BLaER1 treated with 17β-estradiol and CSF1 and Interleukin-3, amounts not matched to agents 10 nM and 100 nM (cell line): ENCODE results near the gene INF2.
A peak's percentile ranks its signal among the peaks of the same experiment; 100 is the strongest.

Experiments
- H3K27ac ChIP-seq, 11 experiments: shearing (Covaris generic); formaldehyde crosslinking; 2 replicates each; pipeline ENCODE4 v1.8.1; 2022
- H3K27me3 ChIP-seq, 11 experiments: shearing (Covaris generic); formaldehyde crosslinking; 2 replicates each; pipeline ENCODE4 v1.8.1; 2022
- H3K36me3 ChIP-seq, 11 experiments: shearing (Covaris generic); formaldehyde crosslinking; 2 replicates each; pipeline ENCODE4 v1.8.1; 2022
- H3K4me1 ChIP-seq, 10 experiments: shearing (Covaris generic); formaldehyde crosslinking; 2 replicates each; pipeline ENCODE4 v1.8.1; 2022
- H3K4me2 ChIP-seq, 11 experiments: shearing (Covaris generic); formaldehyde crosslinking; 2 replicates each; pipeline ENCODE4 v1.8.1; 2022
- H3K4me3 ChIP-seq, 10 experiments: shearing (Covaris generic); formaldehyde crosslinking; 2 replicates each; pipeline ENCODE4 v1.8.1; 2022
- H3K9ac ChIP-seq, 11 experiments: shearing (Covaris generic); formaldehyde crosslinking; 2 replicates each; pipeline ENCODE4 v1.8.1; 2022
- H3K9me3 ChIP-seq, 11 experiments: shearing (Covaris generic); formaldehyde crosslinking; replicated peaks in 1 of 11; 2 replicates each; pipeline ENCODE4 v1.8.1; 2022
- H4K20me1 ChIP-seq, 11 experiments: shearing (Covaris generic); formaldehyde crosslinking; 2 replicates each; pipeline ENCODE4 v1.8.1; 2022
- Cebpa-rat ChIP-seq, 11 experiments: shearing (Covaris generic); IDR thresholded peaks; 2 replicates each; pipeline ENCODE4 v1.8.1; 2022

The INF2 gene

DNA sequence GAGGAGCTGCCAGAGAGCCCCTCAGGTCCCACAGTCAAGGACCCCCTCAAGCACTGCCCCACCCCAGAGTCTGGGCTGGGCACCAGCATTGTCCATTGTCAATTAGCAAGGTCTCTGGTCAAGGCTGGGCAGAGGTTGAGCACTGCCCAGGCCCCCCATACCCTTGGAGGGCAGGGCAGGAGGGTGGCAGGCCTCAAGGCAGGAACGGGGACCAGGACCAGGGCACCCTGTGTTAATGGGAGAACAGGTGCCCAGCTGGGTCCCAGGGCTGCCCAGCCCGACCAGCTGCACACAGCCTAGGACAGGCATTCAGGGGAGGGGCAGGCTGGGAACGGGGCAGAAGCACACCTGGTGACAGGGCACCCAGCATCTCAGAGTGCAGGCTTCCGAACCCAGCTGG is 82.0 kb downstream of the INF2 start:
- H4K20me1 ChIP-seq = peaks cover 2 to 89% (median 68%) of the 10 kb centered on the region in 11 experiments; a peak in 21 of 22 replicates
- H3K4me1 ChIP-seq = peaks cover 6 to 29% (median 23%) of the 10 kb centered on the region in 10 experiments
- no peak overlapping the region for H3K4me2 ChIP-seq
- 0 out of 20 replicates have a peak overlapping the region, but pooled peaks of 2 of the 10 experiments have one; percentile 2 to 16 for H3K4me3 ChIP-seq
- peaks cover 9 to 27% (median 23%) of the 10 kb centered on the region in 11 experiments; a peak in 21 of 22 replicates for H3K9me3 ChIP-seq
- H3K36me3 ChIP-seq = peaks cover 50 to 95% (median 74%) of the 10 kb centered on the region in 11 experiments
- no peak for TF ChIP-seq Cebpa-rat (IDR thresholded peaks at IDR 0.05)
- H3K9ac ChIP-seq = no peak overlapping the region
- H3K27me3 ChIP-seq = no peaks in the 10 kb centered on the region
- H3K27ac ChIP-seq = no peak overlapping the region
